GM10248 (cell line): ENCODE measurements around the gene MRPL9.

Source experiments
- CTCF ChIA-PET: fragments of 300-600 bp; sonication (Branson Sonifier 250); formaldehyde crosslinking; extraction: SDS; loops from one replicate; lab custom pipeline; 2021; ENCODE audit warnings: antibody characterized with exemption; lab: Yijun Ruan, JAX
- POLR2A ChIA-PET: fragments of 350-650 bp; sonication (Branson Sonifier 250); formaldehyde crosslinking; extraction: SDS; loops from one replicate; lab custom pipeline; 2020; ENCODE audit warnings: antibody characterized with exemption; lab: Yijun Ruan, JAX
- DNase-seq: peaks from one replicate; pipeline ENCODE4 v3.0.0; 2012; ENCODE audit errors: extremely low spot score
- CTCF ChIP-seq: IDR thresholded peaks from 2 replicates; pipeline ENCODE4 v1.5.1; 2012; ENCODE audit warnings: mild to moderate bottlenecking, low read depth; ENCODE audit errors: extremely low read depth, missing control alignments, control extremely low read depth

The MRPL9 gene

GRCh38 chr1:151806170-151806569 lies 42.9 kb upstream of the MRPL9 start:
- ChIA-PET POLR2A (no interaction called here), CTCF (interaction anchor here (1.1 kb wide), 1 partner anchor 9 kb away, joined by 3 read pairs; no protein-coding TSS in a partner anchor)
- no peak for DNase-seq
- no peak for TF ChIP-seq CTCF

GRCh38 chr1:151805066-151805820 lies 41.9 kb upstream of the MRPL9 start, which contains the start of gene LINGO4:
Gene LINGO4, minus strand, starts transcription at chr1:151805419. Its CDS starts 2,715 bp downstream, at chr1:151802704.
- no peak for TF ChIP-seq CTCF
- CTCF ChIA-PET = no interaction called here
- no peak for DNase-seq
- POLR2A ChIA-PET = no interaction called here

GRCh38 chr1:151803915-151804314 lies 40.6 kb upstream of the MRPL9 start:
- CTCF ChIA-PET = no interaction called here
- POLR2A ChIA-PET = no interaction called here
- TF ChIP-seq CTCF = no peak
- DNase-seq = no peak

- POLR2A ChIA-PET = no interaction called here
- no peak for DNase-seq
- CTCF ChIA-PET = interaction anchor here (0.7 kb wide), 1 partner anchor 13 kb away, joined by 4 read pairs; the partner anchor contains the start of gene TDRKH
- no peak for TF ChIP-seq CTCF
Observed at GRCh38 chr1:151803164-151803563, 39.9 kb upstream of the MRPL9 start.

GRCh38 chr1:151802372-151802771 lies 39.1 kb upstream of the MRPL9 start:
- DNase-seq = no peak
- no peak for TF ChIP-seq CTCF
- ChIA-PET CTCF (interaction anchor here (0.7 to 1.1 kb wide), 2 partner anchors 9 to 12 kb away, joined by 4 to 5 read pairs; partner anchors contain the start of gene TDRKH), POLR2A (no interaction called here)

- CTCF ChIA-PET = interaction anchor here (1.1 kb wide), 1 partner anchor 9 kb away, joined by 5 read pairs; no protein-coding TSS in a partner anchor
- POLR2A ChIA-PET = no interaction called here
- no peak for DNase-seq
- no peak for TF ChIP-seq CTCF
Observed at GRCh38 chr1:151801846-151802245, 38.5 kb upstream of the MRPL9 start.
